ENCODE measurements around the gene PJVK.

- TF ChIP-seq POLR2A (IDR thresholded peaks at IDR 0.05) = no peak
- peak in 2 of 3 donors; percentile 18 to 27 for TF ChIP-seq CTCF (IDR thresholded peaks at IDR 0.05)
- no peak for TF ChIP-seq POLR2AphosphoS5 (IDR thresholded peaks at IDR 0.05)
Measured at GRCh38 chr2:178419123-178419522, 32.1 kb upstream of the PJVK start.
